Measurements from ENCODE around the gene ZNF536.

ZNF536 gene

DNA sequence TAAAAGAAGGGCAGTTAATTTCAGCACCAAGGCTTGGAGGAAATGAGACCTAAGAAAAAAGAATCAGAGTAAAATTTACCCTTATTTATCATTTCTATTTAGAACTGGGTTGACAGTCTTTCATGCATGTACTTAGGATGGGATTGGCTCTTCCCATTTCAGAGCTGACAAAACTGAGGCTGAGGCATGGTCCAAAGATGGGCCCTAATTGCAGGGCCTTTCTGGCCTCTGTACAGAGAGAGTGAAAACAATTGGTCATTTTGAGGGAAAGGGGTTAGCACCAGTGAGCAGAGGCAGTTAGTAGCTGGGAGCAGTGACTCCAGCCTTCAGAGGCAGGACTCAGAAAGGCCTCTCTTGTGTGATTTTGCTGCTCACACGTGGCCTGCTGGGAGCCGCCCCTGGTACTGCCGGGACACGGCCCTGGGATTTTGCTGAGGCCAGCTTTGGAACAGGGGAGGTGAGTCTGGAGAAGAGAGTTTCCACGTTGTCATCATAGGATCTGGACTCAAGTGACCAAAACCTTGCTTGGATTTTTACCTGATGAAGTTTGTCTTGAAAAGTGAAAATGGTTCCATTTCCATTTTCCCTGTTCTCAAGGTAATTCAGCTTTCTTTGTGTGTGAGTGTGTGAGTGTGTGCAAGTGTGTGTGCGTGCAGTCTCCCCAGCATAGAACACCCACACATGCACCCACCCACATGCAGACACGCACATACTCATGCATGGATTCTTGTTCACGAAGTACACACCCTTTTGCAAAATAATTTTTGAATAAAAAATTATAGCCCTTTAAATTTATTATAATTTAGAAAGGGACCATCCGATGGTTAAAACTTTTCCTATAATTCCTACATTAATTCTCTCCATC is at the start of gene ZNF536:
Gene ZNF536 (plus strand): TSS at position 425 of the 865 bp plus-strand sequence. CDS start 71,179 bp downstream, outside the sequence.
- in situ Hi-C loops (cut with MboI; ENCODE audit: low sequenced_read_pairs), result no loop called here

- in situ Hi-C loops (cut with MboI; ENCODE audit: low sequenced_read_pairs), result no loop called here
Measured at GRCh38 chr19:30322641-30323320, 49.4 kb upstream of the ZNF536 start.

DNA sequence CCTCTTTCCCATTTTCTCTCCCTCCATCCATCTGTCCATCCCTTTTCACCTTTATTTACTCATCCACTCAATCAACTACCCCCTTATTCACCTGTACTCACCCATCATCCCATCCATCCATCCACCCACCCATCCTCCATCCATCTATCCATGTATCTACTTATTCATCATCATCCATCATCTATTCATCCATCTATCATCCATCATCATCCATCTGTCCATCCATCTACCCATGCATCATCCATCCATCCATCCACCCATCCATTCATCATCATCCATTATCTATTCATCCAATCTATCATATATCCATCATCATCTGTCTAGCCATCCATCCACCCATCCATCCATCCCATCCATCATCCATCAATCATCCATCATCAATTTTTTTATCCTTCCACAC is 48.3 kb upstream of the ZNF536 start:
- in situ Hi-C loops (cut with MboI; ENCODE audit: low sequenced_read_pairs), result no loop called here

DNA sequence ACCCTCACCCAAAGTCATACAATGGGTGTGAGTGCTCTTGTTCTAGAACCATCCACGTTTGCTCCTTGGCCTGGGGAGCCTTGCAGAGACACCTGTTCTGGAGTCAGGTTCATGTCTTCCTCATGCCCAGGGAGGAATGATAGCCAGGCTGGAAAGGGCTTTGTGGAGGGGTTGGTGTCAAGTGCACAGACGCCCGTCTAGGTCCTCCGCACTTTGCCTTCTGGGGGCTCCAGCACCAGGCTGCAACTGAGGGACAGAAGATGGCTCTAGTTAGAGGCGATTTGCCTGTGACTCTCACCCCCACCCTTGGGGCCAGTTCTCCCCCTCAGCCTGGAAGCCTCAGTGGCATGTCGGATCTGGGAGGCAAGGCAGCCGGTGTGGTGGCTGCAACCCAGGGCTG is 47.2 kb upstream of the ZNF536 start:
- in situ Hi-C loops (cut with MboI; ENCODE audit: low sequenced_read_pairs), result no loop called here

DNA sequence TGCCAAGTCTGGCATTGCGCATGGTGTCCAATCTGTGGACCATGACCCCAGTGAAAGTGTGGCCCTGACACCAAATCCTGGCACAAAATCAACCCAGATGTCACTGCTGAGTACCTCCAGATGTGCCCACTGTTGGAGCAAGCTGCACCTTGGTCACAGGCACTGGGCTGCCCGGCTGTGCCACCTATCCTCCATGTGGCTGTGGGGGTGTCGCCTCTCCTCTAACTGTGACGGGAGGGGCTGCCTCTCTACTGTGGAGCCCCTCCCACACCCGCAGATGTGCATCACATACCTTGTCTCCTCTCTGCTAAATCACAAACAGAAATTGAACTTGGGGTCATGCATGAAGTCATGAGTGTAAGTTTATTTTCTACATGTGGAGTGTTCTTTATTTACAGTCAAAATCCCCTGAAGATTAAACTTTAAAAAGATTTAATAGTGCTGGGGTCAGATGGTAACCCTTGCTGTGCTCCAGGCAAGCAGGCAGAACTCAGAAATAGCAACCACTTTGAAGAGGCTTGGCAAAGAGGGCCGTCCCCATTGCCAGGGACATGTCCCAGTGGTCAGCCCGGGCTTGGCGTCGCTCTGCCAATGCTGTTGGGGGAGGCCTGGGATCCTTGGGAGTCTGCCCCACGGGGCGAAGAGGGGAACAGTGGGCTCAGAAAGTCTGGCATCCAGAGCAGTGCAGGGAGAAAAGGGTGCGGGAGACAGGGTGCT is 46.4 kb upstream of the ZNF536 start:
- in situ Hi-C loops (cut with MboI; ENCODE audit: low sequenced_read_pairs), result no loop called here

DNA sequence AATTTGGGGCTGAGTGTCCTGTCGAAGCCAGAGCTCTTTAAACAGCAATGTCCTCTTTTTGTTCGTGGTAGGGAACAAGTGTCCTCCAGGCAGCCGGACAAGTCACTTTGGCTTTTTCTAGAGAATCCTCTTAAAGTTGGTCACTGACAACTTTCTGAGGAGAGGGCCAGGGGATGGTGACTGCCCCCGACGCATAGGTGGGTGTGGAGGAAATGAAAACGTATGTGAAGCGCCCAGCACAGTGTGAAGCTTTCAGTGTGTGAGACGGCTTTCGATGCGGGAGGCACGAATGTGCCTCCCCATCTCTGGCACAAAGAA is 45.8 kb upstream of the ZNF536 start:
- in situ Hi-C loops (cut with MboI; ENCODE audit: low sequenced_read_pairs), result no loop called here

GRCh38 chr19:30327331-30327730 is 44.9 kb upstream of the ZNF536 start:
- in situ Hi-C loops (cut with MboI; ENCODE audit: low sequenced_read_pairs), result no loop called here

DNA sequence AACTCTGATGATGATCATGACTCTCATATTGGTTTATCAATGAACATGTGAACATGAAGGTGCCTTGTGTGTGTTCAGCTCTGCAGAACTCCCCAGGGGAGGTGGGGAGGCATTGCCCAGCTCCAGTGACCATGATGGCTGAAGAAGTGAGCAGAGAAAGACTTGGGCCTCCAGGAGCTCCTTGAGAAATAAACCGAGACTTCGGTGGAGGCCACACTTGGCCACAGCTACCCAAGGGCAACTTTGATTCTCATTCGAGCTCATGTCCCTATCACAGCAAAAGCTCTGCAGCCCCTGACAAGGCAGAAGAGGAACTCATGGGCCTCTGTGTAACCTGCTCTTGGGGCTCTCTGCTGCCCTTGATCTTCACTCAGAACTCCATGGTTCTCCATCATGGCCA is 44.1 kb upstream of the ZNF536 start:
- in situ Hi-C loops (cut with MboI; ENCODE audit: low sequenced_read_pairs), result no loop called here

DNA sequence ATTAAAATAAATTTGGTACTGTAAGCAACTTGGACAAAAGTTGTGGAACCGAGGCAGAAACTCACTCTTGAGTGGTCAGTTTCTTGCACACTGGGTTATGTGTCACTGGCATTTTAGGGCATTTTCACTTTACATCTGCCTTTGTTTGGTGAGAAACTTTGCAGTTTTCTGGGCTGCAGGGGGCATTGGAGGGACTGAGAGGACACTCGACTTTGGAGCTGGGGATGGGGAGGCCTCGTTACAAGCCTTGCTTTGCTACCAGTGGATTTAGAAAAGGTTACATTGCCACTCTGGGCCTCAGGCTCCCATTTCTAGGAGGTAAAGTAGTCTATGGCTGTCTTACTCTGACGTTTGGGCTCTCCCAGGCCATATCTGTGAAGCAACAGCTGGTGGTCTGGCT is 41.9 kb upstream of the ZNF536 start:
- in situ Hi-C loops (cut with MboI; ENCODE audit: low sequenced_read_pairs), result no loop called here

GRCh38 chr19:30332445-30333234 is 39.5 kb upstream of the ZNF536 start:
- in situ Hi-C loops (cut with MboI; ENCODE audit: low sequenced_read_pairs), result no loop called here

GRCh38 chr19:30333291-30334065 is 38.7 kb upstream of the ZNF536 start:
- in situ Hi-C loops (cut with MboI; ENCODE audit: low sequenced_read_pairs), result no loop called here

GRCh38 chr19:30334841-30335240 is 37.3 kb upstream of the ZNF536 start:
- in situ Hi-C loops (cut with MboI; ENCODE audit: low sequenced_read_pairs), result no loop called here

DNA sequence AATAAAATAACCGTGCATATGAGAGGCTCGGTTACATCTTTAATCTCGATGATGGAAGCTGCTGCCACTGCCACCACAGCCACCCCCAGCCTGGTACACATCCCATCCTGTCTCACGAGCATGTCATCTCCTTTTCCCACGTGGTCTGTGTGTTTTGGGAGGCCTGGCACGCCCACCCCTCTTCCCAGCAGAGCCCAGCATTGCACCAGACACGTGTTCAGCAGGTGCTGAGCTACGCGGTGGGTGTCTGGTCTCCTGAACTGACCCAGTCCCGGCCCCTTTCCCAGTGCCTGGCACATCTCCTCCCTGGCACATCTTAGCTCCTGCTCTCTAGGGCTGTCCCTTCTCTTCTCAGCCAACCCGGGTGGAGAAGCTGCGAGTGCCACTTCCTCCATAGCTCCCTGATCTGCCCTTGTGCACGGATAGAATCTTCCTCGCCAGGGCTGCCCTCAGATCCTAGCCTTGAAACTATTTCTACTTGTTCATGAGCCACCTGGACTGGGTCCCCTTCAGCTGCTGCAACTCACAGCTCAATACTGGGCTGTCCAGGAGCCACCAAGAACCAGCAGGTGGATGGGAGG is 36.8 kb upstream of the ZNF536 start:
- in situ Hi-C loops (cut with MboI; ENCODE audit: low sequenced_read_pairs), result no loop called here

DNA sequence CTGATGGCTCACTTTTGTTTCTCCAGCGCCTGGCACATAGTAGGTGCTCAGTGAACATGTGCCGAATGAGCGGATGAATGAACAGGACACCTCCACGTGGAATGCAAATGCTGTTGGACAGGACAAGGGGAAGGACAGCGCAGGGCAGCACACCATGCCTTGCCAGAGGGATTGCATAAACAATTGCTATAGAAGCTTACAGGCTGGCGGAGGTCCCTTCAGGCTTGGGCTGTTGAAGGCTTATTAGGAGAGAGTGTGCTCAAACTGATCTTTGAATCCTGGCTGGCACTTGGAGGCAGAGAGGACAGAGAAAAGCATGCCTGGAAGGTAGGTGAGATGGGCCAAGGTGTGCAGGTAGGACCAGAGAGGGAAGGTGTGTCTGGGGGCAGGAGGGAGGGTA is 35.9 kb upstream of the ZNF536 start:
- in situ Hi-C loops (cut with MboI; ENCODE audit: low sequenced_read_pairs), result no loop called here

DNA sequence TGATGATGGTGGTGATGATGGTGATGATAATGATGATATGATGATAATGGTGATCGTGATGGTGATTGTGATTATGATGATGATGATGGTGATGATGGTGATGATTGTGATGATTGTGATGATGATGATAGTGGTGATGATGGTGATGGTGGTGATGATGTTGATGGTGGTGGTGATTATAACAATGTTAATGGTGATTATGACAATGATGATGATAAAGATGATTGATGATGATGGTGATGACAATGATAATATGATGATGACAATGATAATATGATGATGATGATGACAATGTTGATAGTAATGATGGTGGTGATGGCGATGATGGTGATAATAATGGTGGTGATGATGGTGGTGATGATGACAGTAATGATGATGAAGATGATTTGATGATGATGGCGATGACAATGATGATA is 34.1 kb upstream of the ZNF536 start:
- in situ Hi-C loops (cut with MboI; ENCODE audit: low sequenced_read_pairs), result no loop called here

DNA sequence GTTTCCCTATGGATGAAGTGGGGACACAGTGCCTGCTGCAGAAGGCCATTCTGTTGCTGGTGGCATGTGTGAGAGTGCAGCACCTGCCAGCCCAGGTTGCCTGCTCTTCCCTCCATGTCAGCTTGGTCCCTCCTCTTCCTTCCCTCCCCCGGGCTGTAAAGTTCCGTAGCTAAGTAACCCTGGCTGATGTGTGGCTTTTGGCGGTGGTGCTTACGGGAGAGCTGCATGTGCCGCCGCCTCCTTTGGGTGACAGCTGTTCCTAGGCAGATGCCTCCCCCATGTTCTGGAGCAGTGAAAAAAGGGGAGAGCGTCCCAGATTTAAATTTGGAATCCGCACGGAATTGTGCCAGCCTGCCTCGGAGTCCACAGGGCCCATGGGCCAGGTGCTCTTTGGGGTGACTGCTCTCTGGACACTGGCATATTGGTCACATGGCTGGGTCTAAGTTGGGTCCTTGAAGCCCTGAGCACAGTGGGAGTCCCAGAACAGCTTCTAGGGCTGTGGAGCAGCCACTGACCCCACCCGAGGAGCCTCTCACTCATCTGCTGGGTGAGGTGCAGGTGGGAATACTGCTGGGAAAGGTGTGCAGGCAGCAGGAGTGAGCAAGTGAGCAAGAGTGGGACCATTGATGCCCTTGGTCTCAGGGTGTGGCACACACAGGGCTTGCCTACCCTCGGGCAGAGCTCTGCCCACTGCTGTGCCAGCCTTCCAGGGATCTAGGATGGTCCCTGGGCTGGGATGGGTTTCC is 33.1 kb upstream of the ZNF536 start:
- in situ Hi-C loops (cut with MboI; ENCODE audit: low sequenced_read_pairs), result no loop called here

- in situ Hi-C loops (cut with MboI; ENCODE audit: low sequenced_read_pairs), result no loop called here
Measured at GRCh38 chr19:30339624-30340525, 32.3 kb upstream of the ZNF536 start.

Data from HL-60/S4 (cell line).